Erythroblast (primary cell): ENCODE data around the gene FEN1.

Experiments used
- GATA1 ChIP-seq: IDR thresholded peaks from 2 replicates; pipeline ENCODE4 v1.6.1; 2011; ENCODE audit warnings: low read depth, mild to moderate bottlenecking, control low read depth, low read length, moderate library complexity
- POLR2A ChIP-seq: IDR thresholded peaks from 2 replicates; pipeline ENCODE4 v1.6.1; 2011; ENCODE audit warnings: mild to moderate bottlenecking, low read length

DNA sequence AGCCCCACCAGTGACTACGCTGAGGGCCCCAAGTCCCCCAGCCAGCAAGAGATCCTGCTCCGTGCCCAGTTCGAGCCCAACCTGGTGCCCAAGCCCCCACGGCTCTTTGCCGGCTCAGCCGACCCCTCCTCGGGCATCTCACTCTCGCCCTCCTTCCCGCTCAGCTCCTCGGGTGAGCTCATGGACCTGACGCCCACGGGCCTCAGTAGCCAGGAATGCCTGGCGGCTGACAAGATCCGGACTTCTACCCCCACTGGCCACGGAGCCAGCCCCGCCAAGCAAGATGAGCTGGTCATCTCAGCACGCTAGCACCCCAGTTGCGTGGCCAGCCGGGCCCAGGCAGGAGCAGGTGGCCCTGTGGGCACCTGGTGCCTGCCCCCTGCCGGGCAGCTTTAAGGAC, 48.5 kb upstream of the FEN1 start:
- TF ChIP-seq POLR2A (no peak), GATA1 (no peak)
